Measurements from ENCODE around the gene ANXA10. TPM values are rescaled to one million over a fixed set of nuclear protein-coding genes. Genes with fewer than 3 reads are reported as not detected.

Gene ANXA10
- total RNA-seq, 1 experiment from 2014 or later = 0.47 TPM

GRCh38 chr4:168197926-168198325, 105.6 kb downstream of the ANXA10 start:
- DNase-seq = no peak
- intact Hi-C loops (cut with micrococcal nuclease) = no loop called here
- Histone ChIP-seq H3K9ac (ENCODE audit: low read length) (no peak overlapping the region), H3K9me2 (replicated peaks; ENCODE audit: low read length) (no peaks in the 10 kb centered on the region), H3K79me2 (ENCODE audit: low read length) (no peaks in the 10 kb centered on the region), H3K36me3 (ENCODE audit: low read depth, low read length) (no peaks in the 10 kb centered on the region), H3K9me3 (ENCODE audit: low read length) (no peaks in the 10 kb centered on the region), H2AFZ (ENCODE audit: low read length) (no peak overlapping the region), H3K4me3 (ENCODE audit: low read length) (no peak overlapping the region), H3K4me2 (ENCODE audit: low read length) (no peak overlapping the region), H3F3A (ENCODE audit: low read length, unreplicated experiment) (no peaks in the 10 kb centered on the region), H3K27me3 (ENCODE audit: low read length) (no peaks in the 10 kb centered on the region), H3K4me1 (ENCODE audit: insufficient read depth, low read length) (peaks cover 7% of the 10 kb centered on the region), H4K20me1 (ENCODE audit: low read length) (no peaks in the 10 kb centered on the region), H3K27ac (ENCODE audit: low read length) (no peak overlapping the region)
- no TSS peak for BruUV-seq (replicated peaks)
- ChIA-PET POLR2A (ENCODE audit: unreplicated experiment) (no interaction called here), CTCF (no interaction called here)
- no peak for TF ChIP-seq CTCF (conservative IDR thresholded peaks at IDR 0.05; ENCODE audit: low read depth, low read length)
- no peak for TF ChIP-seq EZH2phosphoT487 (IDR thresholded peaks at IDR 0.05; ENCODE audit: borderline replicate concordance, low read length)
- no peak for TF ChIP-seq EZH2 (IDR thresholded peaks at IDR 0.05; ENCODE audit: low read length, unreplicated experiment)
- ATAC-seq = no peak

- Histone ChIP-seq H3K4me1 (ENCODE audit: insufficient read depth, low read length) (peaks cover 7% of the 10 kb centered on the region), H3K4me3 (ENCODE audit: low read length) (no peak overlapping the region), H3K27me3 (ENCODE audit: low read length) (no peaks in the 10 kb centered on the region), H3K9me3 (ENCODE audit: low read length) (0 out of 2 replicates have a peak, but pooled peaks cover 7% of the 10 kb centered on the region), H3K79me2 (ENCODE audit: low read length) (no peaks in the 10 kb centered on the region), H3K4me2 (ENCODE audit: low read length) (no peak overlapping the region), H3K9ac (ENCODE audit: low read length) (no peak overlapping the region), H3K36me3 (ENCODE audit: low read depth, low read length) (no peaks in the 10 kb centered on the region), H3K27ac (ENCODE audit: low read length) (no peak overlapping the region), H3F3A (ENCODE audit: low read length, unreplicated experiment) (no peaks in the 10 kb centered on the region), H2AFZ (ENCODE audit: low read length) (no peak overlapping the region), H3K9me2 (replicated peaks; ENCODE audit: low read length) (no peaks in the 10 kb centered on the region), H4K20me1 (ENCODE audit: low read length) (no peaks in the 10 kb centered on the region)
- ATAC-seq = no peak
- no TSS peak for BruUV-seq (replicated peaks)
- CTCF ChIA-PET = no interaction called here
- no peak for DNase-seq
- TF ChIP-seq EZH2 (IDR thresholded peaks at IDR 0.05; ENCODE audit: low read length, unreplicated experiment) (no peak), EZH2phosphoT487 (IDR thresholded peaks at IDR 0.05; ENCODE audit: borderline replicate concordance, low read length) (no peak), CTCF (conservative IDR thresholded peaks at IDR 0.05; ENCODE audit: low read depth, low read length) (no peak)
- intact Hi-C loops (cut with micrococcal nuclease) = no loop called here
- POLR2A ChIA-PET (ENCODE audit: unreplicated experiment) = no interaction called here
Observed at GRCh38 chr4:168199260-168199957, 107.1 kb downstream of the ANXA10 start.

- Histone ChIP-seq H3K27me3 (ENCODE audit: low read length) (no peaks in the 10 kb centered on the region), H3K4me3 (ENCODE audit: low read length) (no peak overlapping the region), H3K9ac (ENCODE audit: low read length) (no peak overlapping the region), H3K79me2 (ENCODE audit: low read length) (no peaks in the 10 kb centered on the region), H4K20me1 (ENCODE audit: low read length) (no peaks in the 10 kb centered on the region), H3F3A (ENCODE audit: low read length, unreplicated experiment) (no peaks in the 10 kb centered on the region), H3K4me2 (ENCODE audit: low read length) (no peak overlapping the region), H2AFZ (ENCODE audit: low read length) (no peak overlapping the region), H3K9me3 (ENCODE audit: low read length) (0 out of 2 replicates have a peak, but pooled peaks cover 7% of the 10 kb centered on the region), H3K36me3 (ENCODE audit: low read depth, low read length) (no peaks in the 10 kb centered on the region), H3K27ac (ENCODE audit: low read length) (no peak overlapping the region), H3K4me1 (ENCODE audit: insufficient read depth, low read length) (peaks cover 7% of the 10 kb centered on the region), H3K9me2 (replicated peaks; ENCODE audit: low read length) (no peaks in the 10 kb centered on the region)
- peak; percentile 100 for ATAC-seq
- no TSS peak for BruUV-seq (replicated peaks)
- ChIA-PET POLR2A (ENCODE audit: unreplicated experiment) (no interaction called here), CTCF (no interaction called here)
- intact Hi-C loops (cut with micrococcal nuclease) = no loop called here
- peak; percentile 78 for DNase-seq
- no peak for TF ChIP-seq EZH2phosphoT487 (IDR thresholded peaks at IDR 0.05; ENCODE audit: borderline replicate concordance, low read length)
- TF ChIP-seq EZH2 (IDR thresholded peaks at IDR 0.05; ENCODE audit: low read length, unreplicated experiment) = no peak
- no peak for TF ChIP-seq CTCF (conservative IDR thresholded peaks at IDR 0.05; ENCODE audit: low read depth, low read length)
Observed at GRCh38 chr4:168200685-168201084, 108.3 kb downstream of the ANXA10 start.

All from PC-3 (cell line).